HCEC 1CT (cell line): Measurements from ENCODE around the gene SAMD8.

Source experiments
- DNase-seq: peaks from one replicate; pipeline ENCODE4 v3.0.0-alpha.2; 2017

The SAMD8 gene

GRCh38 chr10:75111365-75111906, at the start of gene SAMD8:
Gene SAMD8 (plus strand): TSS chr10:75111656. CDS start chr10:75150529, 38,873 bp downstream.
- DNase-seq = peak; percentile 94

DNA sequence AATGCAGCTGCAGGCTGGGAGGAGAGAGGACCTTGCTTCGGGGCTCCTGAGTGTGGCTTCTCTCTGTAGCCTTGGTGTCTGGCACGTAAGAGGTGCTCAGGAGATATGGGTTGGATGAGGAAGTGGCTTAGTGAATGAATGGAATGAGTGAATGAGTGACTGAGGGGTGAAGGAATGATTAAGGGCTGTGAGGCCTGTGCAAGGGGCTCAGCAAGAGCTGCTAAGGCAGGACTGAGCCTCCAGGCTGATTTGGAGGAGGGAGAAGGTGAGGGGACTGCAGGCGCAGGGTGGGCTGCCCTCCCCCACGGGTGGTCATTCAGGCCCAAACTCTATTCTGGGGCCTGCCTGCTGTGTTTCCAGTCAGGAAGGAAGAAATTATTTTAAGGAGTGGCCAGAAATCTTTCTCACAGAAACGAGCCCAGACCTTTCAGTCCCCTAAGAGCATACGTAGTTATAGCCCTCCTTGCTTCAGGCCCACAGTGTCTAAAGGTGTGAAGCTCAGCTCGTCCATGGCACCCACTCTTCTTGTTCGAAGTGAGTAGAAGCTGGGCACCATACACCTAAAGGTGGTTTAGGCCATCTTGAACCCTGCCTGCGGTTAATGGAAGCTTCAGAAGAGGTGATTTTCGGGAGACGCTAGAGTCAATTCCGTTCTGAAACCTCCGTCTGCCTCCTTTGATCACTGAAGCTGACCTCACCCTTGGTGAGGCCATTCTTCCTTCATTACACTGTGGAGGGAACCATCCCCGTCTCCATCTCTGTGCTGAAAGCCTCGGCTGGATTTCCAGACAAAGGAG, 49.5 kb upstream of the SAMD8 start:
- DNase-seq = no peak

GRCh38 chr10:75062506-75063299, 48.8 kb upstream of the SAMD8 start:
- no peak for DNase-seq

DNA sequence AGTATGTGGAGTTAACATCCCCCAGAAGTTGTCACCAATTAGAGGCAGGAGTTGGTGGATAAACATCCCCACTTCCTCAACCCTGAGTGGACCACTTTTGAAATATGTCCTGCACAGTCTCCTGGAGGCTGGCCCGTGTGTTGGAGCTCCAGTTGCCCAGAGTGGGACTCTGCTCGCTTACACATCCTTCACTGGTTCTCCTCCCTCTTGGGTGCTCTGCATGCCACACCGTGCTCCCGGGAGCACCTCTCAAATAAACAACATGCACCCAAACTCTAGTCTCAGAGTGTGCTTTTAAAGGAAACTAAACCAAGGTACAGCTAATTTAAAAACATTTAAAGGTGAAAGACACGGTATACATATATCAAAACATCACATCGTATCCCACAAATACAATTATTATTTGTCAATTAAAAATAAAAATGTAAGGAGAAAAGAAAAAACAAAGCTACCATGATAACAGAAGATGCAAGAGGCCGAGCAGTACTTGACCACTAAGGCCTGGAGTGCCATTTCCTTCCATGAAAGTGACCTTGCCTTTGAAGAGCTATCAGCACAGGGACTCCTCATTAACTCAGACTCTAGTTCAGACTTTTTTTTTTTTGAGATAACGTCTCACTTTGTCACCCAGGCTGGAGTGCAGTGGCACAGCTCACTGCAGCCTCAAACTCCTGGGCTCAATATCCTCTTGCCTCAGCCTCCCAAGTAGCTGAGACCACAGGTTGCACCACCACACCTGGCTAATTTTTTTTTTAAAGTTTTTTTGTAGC, 47.8 kb upstream of the SAMD8 start:
- no peak for DNase-seq

DNA sequence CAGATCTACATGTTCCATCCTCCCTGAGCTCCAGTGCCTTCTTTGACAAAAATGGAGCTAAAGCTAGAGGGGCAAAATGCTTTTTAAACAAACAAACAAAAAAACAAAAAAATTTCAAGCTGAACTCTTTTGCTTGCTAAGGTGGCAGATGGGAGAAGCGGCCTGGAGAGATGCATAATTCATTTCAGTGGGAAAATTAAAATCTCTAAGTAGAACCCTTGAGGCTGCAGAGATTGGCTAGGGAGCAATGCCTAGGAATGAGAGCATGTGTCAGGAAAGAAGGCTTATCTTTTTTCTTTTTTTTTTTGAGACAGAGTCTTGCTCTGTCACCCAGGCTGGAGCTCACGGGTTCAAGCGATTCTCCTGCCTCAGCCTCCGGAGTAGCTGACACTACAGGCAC, 46.4 kb upstream of the SAMD8 start:
- no peak for DNase-seq

DNA sequence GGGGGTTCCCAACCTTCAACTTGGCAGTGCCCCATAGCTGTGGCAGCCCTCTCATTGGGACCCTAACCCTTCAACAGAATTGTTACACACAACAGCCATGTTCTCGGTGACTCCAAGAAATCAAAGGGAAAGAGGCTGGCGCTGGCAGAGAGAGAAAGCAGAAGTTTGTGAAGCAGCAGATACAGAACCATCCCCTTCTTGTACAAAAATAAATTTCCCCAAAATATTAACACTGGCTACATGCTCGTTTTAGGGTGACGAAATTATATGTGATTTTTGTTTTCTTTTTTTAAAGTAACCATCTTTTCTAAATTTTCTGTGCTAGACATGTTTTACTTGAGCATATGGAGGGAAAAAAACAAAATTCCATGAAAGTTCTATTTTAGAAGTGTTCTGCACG, 45.2 kb upstream of the SAMD8 start:
- no peak for DNase-seq

DNA sequence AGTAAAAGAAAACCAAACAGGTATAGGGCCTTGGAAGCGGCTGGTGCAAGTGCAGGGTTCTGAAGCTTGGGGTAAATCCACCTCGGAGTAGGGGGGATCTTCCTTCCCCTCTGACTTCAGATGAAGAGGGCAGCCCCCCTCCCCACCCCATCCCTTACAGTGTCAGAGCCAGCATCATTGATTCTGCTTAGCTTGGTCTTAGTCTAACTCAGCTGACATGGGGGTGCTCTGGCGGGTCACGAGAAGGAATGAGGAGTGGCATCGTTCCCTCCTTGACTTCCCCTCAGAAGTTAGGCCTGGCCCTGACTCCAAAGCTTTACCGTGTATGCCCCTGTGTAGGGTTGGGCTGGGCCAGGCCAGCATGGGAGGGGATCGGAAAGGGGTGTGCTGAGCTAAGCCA, 44.2 kb upstream of the SAMD8 start:
- no peak for DNase-seq

GRCh38 chr10:75068523-75068922, 42.9 kb upstream of the SAMD8 start:
- no peak for DNase-seq

GRCh38 chr10:75070476-75070875, 41.0 kb upstream of the SAMD8 start:
- no peak for DNase-seq

DNA sequence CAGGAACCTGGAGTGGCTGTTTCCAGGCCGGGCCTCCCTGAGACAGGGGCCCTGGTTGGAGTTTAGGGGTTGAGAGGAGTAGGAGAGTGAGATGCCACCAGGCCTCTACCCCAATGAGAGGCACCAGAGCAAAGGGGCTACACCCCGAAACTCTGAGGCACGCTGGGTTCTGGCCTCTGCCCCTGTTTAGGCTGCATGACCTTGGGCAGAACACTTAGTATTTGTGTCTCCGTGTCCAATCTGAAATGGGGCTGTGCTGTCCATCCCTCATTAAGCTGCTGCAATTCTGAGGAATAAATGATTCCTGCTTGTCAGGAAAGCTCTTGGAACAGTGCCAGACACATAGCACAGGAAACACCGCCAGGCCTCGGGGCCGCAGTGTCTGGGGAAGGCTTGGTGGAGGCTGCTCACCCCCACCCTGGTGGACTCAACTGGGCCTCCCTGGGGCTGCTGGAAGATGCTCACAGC, 40.5 kb upstream of the SAMD8 start:
- DNase-seq = no peak

- no peak for DNase-seq
Measured at GRCh38 chr10:75071756-75072155, 39.7 kb upstream of the SAMD8 start.

- DNase-seq = no peak
Measured at GRCh38 chr10:75072727-75073126, 38.7 kb upstream of the SAMD8 start.

- no peak for DNase-seq
Measured at GRCh38 chr10:75073442-75073841, 38.0 kb upstream of the SAMD8 start.

DNA sequence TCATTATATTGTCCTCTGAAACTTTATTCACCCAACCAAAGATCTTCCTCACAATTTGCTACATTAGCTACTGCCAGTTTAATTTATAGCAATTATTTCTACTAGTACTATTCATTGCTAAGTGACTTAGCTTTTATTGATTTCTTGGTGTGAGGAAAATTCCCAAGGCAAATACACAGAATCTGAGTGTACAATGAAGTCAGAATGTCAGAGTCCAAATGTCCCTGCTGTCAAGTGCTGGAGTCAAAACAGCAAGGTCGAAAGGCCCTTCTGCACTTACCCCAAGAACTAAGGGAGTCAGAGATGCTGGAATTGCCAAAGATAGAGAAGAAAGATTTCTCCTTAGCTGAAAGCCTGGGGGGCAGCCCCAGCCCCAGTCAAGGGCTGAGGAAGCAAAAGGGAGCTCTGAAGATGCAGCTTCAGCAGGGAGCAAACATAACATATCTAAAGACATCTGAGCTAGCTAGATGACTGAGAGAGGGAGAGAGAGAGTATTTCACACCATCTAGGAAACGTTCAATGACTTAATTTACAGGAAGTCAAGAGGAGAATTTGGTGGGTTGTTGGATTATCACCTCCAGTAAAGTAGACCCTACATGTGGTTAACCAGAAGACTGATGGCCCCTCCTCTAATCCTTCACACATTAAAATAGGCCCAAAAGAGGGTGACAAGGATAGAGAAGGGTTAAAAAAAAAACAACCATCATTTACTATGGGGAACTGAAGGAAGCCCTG, 36.6 kb upstream of the SAMD8 start:
- no peak for DNase-seq

- DNase-seq = no peak
Measured at GRCh38 chr10:75076348-75076747, 35.1 kb upstream of the SAMD8 start.

DNA sequence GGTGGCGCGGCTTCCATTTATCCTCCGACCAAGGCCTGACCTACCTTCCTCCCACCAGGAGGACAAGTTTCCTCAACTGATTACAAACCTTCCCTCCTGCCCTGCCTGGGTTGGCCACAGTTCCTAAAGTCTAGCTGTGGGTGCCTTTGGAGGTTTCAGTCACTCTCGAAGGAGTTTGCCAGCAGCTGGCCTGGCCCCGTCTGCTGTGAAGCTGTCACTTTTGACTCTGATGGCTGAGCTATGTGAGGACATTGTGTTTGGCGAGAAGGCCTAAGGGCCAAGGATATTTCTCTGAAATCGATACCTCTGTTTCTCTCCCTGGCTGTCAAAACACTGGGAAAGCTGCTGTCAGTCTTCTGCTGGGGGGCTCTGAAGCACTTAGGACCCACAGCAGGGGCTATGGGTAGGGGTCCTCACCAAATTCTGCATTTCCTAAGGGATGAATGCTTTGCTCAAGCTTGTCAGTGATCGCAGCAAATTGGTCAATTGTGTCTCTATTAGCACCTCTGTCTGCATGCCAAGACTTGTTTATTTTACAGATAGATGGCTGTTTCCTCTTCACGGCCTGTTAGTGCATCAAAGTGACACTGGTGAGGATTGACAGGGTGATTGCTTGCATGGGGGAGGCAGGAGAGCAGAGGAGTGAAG, 31.9 kb upstream of the SAMD8 start:
- DNase-seq = no peak

- DNase-seq = no peak
Measured at GRCh38 chr10:75080554-75080953, 30.9 kb upstream of the SAMD8 start.

- DNase-seq = no peak
Measured at GRCh38 chr10:75081379-75081778, 30.1 kb upstream of the SAMD8 start.

- no peak for DNase-seq
Measured at GRCh38 chr10:75083972-75084833, 27.3 kb upstream of the SAMD8 start.

- no peak for DNase-seq
Measured at GRCh38 chr10:75084834-75085384, 26.5 kb upstream of the SAMD8 start.
